Measurements from ENCODE around the gene HK3.

HK3 gene

DNA sequence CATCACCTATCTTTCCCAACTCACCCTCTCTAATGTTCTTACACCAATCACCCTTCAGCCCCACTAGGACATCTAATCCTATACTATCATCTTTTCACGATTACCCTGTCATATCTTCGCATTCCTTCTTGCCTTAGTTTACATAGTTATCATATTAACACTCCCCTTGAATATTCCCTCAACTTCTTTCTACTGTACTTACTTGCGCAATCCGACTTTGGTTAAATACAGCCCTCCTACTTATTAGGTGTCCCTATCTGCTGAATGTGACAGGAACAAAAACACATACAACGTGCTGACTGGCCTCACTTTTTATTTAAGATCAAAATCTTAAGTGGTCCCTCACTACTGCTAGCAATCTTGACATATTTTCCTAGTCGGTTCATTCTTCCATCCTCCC lies 19.5 kb upstream of the HK3 start:
- no peak overlapping the region for H3K4me3 ChIP-seq (ENCODE audit: low read length)
- DNase-seq (ENCODE audit: low read depth): no peak
- TF ChIP-seq, protein P1, sequence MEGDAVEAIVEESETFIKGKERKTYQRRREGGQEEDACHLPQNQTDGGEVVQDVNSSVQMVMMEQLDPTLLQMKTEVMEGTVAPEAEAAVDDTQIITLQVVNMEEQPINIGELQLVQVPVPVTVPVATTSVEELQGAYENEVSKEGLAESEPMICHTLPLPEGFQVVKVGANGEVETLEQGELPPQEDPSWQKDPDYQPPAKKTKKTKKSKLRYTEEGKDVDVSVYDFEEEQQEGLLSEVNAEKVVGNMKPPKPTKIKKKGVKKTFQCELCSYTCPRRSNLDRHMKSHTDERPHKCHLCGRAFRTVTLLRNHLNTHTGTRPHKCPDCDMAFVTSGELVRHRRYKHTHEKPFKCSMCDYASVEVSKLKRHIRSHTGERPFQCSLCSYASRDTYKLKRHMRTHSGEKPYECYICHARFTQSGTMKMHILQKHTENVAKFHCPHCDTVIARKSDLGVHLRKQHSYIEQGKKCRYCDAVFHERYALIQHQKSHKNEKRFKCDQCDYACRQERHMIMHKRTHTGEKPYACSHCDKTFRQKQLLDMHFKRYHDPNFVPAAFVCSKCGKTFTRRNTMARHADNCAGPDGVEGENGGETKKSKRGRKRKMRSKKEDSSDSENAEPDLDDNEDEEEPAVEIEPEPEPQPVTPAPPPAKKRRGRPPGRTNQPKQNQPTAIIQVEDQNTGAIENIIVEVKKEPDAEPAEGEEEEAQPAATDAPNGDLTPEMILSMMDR (conservative IDR thresholded peaks at IDR 0.05; ENCODE audit: low read length): no peak

DNA sequence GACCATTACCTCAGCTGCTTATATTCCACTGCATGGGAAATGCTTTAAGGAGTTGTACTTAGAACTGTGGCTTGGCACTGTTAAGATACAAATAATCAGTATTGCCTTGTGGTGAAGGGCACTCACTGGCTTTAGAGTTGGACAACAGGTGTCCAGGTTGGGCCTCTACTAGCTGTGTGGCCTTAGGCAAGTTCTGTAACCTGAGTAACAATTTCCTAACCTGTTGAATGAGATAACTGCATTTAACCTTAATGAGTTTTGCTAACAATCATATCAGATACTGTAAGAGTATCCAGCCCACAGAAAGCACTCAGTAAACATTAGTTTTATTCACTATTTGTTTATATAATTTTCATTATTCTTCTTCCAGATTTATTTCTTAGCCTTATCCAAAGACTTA lies 17.2 kb upstream of the HK3 start:
- no peak for DNase-seq (ENCODE audit: low read depth)
- H3K4me3 ChIP-seq (ENCODE audit: low read length): no peak overlapping the region
- TF ChIP-seq, protein P1 (conservative IDR thresholded peaks at IDR 0.05; ENCODE audit: low read length): no peak

DNA sequence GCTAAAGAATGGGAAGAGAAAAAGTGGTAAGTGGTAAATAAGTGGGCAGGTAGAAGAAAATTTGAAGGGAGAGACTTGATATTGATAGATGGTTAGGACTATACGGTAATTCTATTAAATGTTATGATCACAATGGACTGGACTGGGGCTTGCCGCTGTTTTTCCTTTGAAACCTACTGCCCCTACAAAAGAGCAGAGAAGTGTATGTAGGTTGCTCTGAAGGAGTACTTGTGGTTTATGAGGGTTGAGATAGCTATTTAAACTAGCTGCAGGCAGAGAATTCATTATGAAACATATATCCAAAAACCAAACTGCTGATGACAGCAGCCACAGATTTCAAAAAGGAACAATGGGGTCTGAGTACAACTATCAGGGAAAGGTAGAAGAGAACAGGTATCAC lies 16.8 kb upstream of the HK3 start:
- DNase-seq (ENCODE audit: low read depth): no peak
- TF ChIP-seq, protein P1 (conservative IDR thresholded peaks at IDR 0.05; ENCODE audit: low read length): no peak
- H3K4me3 ChIP-seq (ENCODE audit: low read length): no peak overlapping the region

DNA sequence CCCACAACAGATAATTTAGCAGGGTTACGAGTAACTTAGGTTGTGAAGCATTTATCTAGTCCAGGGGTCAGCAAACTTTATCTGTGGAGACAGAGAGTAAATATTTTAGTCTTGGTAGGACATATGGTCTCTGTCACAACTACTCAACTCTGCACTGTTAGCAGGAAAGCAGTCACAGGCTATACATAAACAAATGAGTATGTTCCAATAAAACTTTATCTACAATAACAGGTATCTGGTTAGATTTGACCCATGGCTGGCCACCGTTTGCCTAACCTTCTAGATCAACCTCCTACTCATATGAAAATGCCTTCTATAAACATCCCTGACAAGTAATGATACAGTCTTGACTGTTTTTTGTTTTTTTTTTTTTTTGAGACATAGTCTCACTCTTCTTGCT lies 13.0 kb upstream of the HK3 start:
- DNase-seq (ENCODE audit: low read depth): no peak
- TF ChIP-seq, protein P1 (conservative IDR thresholded peaks at IDR 0.05; ENCODE audit: low read length): no peak
- no peak overlapping the region for H3K4me3 ChIP-seq (ENCODE audit: low read length)

DNA sequence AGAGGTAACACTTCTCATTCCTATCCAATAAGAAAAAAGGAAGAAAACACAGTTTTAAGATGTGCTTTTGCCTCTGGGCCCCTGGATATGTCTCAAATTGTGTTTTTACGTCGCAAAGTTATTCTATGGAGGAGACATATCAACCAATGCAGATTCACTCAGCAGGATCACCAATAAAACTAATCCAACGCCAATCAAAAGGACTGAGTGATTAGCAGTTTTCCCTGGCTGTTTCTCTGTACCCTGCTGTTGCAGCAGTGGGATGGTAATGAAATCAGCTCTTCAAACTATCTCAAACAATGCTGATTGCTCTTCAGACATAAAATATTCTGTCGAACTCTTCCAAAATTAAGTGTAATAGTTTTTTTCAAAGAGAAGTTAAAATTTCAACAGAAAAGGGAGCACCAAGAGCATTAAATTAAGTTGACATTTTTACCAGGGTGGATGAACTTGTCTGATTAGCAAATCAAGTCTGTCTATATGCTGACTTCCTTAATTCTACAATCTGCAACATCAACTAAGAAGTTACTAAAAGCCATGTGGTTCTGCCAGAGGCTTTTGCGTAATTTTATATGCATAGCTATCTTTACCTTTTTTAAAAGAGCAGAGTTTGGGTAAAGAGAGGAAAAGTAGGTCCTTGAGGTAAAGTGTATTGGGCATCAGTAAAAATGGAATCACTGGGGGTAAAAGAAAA lies 9.7 kb upstream of the HK3 start:
- TF ChIP-seq, protein P1 (conservative IDR thresholded peaks at IDR 0.05; ENCODE audit: low read length): no peak
- DNase-seq (ENCODE audit: low read depth): no peak
- H3K4me3 ChIP-seq (ENCODE audit: low read length): no peak overlapping the region

DNA sequence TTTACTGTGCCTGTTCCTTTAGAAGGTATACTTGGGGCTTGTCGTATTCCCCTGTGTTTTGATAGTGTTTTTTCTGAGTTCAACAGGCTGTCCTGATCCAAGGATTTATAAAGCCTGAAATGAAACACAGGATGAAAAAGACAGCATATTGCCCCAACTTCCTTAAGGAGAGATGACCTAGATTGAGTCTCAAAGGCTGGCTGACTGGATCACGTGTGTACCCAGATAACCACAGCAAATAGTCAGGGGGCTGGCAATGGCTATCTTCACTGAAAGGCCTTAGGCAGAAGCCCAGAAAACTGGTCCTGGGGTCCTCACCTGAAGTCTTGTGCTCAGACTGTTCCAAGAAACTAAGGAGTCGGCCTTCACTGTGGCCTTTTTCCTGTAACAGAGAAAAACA lies 7.7 kb upstream of the HK3 start:
- H3K4me3 ChIP-seq (ENCODE audit: low read length): no peak overlapping the region
- TF ChIP-seq, protein P1 (conservative IDR thresholded peaks at IDR 0.05; ENCODE audit: low read length): no peak

DNA sequence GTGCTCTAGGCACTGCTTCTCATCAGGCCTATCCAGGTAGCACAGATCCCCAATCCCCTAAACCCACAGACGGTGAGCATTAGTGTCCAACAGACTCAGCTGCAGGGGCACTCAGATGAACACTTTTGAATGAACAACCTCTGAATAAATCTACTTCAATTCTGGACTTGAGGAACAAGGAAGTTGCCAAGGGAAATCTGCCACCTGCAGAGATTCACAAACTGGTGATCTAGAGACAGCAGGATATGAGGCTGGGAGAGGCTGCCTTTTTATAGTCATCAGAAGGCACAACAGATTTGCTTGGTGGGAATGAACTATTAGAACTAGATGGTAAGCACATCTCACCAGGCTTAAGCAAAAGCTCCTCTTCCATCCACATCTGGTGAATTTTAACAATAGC lies 7.0 kb upstream of the HK3 start:
- TF ChIP-seq, protein P1 (conservative IDR thresholded peaks at IDR 0.05; ENCODE audit: low read length): no peak
- H3K4me3 ChIP-seq (ENCODE audit: low read length): no peak overlapping the region
- no peak for DNase-seq (ENCODE audit: low read depth)

More for the DNA sequence above, 7.7 kb upstream of the HK3 start:
- no peak for DNase-seq (ENCODE audit: low read depth)
